ENCODE results near the gene TAF11L2.
"Not testable (repeated sequence)": the region's sequence is repeated elsewhere in the genome, so short reads cannot be mapped to it uniquely, and the experiment has no call there.

TAF11L2 gene

DNA sequence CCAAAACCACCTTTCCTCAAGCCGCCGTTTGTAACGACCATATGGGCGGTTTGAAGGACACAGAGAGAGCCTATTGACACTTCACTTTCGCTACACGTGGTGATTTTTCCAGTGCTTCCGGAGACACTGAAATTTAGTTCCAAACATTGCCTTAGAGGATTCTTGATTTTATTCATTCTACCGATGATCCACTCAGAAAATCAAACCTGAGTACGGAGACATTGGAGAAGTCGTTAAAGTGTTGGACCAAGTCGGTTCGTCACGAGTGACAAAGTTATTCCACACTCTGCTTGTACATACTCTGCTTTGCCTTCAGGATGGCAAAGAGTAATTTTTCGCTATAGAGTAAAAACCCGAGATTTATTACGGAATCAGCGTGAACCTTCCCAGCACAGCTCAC lies 28.5 kb downstream of the TAF11L2 start:
- DNase-seq (ENCODE audit: low read depth): not testable (repeated sequence)

DNA sequence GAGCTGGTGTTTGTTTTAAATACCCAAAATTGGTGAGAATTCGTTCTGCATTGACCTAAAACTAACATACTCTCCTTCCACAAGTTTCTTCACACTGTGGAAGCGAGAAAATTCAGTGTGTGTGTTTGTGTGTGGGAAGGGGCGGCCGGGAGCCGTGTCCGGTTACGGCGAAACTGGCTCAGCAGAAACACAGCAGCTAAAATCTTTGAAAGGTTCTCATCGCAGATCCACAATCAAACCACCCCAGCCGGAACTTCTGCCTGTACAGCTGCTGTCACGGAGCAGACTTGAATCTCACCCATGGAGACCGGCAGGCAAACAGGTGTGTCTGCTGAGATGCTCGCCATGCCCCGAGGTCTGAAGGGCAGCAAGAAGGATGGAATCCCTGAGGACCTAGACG lies 30.3 kb downstream of the TAF11L2 start, which contains the start of gene TAF11L6:
Gene TAF11L6 (plus strand): TSS at position 301 of the 400 bp plus-strand sequence.
- DNase-seq (ENCODE audit: low read depth): not testable (repeated sequence)

Measured in CMK (cell line).